Astrocyte of the hippocampus (primary cell): Measurements from ENCODE around the gene ANKH.

Experiments
- DNase-seq: peaks from one replicate; pipeline ENCODE4 v3.0.0; 2011; ENCODE audit warnings: low read depth, low spot score

ANKH gene

DNA sequence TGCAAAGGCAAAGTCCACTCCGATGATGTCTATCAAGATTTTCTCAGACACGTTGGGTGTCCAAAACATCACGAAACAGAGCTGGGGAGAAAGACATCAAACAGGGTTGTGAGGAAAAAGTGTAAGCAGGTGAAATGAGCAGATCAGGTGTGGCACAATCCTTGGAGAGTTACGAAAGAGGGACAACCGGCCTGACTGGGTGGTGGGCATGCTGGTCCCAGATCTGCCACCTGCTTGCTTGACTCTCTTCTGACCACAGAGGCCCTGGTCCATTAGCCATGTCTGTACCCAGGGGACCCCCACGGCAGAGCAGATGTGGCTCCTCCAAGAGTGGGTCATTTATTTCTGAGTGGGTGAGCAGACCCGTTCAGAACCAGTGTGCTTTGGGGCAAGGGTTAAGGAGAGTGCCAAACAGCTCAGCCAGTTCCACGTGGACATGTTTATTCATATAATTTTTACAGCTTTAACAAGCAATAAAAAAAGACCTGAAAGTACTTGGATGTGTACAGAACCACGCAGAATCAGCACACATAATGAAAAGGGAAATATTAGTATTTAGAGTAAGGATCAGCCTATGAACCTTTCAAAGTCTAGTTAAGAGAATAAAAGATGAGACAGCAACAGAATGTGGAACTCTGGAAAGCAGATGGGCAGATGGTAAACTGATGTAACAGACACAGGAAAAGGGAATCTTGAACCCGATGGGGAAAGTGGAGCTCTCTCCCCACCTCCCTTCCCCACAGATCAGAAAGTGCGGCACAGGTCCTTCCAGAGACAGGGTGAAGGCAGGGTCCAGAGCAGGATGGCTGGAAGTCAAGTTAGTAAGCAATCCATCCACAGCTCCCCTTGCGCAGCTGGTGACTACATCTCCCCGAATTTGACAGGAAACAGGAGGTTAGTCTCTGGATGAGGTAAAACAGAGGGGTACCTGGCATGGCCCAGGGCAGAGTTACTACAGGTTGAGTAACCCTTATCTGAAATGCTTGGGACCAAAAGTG is 154.5 kb downstream of the ANKH start:
- DNase-seq: no peak

DNA sequence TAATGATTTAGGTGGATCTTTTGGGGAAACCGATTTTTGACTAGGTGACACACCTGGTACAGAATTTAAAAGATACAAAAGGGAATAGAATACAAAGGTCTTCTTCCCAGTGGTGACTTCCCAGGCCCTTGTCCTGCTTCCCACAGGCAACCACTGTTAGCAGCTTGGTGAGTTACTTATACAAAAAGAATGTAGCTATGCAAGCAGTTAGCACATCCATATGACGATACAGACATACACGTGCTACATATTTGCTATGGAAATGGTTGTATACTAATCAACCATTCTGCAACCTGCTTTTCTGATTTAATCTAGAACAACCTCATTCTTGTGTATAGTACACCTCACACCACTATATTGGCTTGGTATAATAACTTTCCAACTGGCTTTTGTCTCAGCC is 156.1 kb downstream of the ANKH start:
- no peak for DNase-seq

DNA sequence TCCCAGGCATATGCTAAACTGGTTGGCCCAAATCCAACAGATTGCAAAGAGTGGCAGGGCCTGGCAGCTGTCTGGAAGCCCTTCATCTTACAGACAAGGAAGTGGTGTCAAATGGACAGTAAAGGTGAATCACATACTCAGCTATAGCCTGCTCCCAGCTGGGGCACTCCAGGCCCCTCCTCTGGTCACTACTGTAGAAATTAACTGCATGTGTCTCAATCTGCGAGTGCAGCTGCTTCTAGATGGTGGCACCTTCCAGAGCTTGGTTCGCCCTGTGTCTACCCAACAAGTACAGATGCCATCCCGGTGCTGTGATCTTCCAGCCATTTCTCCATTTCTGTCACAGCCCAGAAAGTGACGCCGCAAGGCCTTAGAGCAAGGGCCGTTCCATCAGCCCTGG is 156.9 kb downstream of the ANKH start:
- peak; percentile 28 for DNase-seq

DNA sequence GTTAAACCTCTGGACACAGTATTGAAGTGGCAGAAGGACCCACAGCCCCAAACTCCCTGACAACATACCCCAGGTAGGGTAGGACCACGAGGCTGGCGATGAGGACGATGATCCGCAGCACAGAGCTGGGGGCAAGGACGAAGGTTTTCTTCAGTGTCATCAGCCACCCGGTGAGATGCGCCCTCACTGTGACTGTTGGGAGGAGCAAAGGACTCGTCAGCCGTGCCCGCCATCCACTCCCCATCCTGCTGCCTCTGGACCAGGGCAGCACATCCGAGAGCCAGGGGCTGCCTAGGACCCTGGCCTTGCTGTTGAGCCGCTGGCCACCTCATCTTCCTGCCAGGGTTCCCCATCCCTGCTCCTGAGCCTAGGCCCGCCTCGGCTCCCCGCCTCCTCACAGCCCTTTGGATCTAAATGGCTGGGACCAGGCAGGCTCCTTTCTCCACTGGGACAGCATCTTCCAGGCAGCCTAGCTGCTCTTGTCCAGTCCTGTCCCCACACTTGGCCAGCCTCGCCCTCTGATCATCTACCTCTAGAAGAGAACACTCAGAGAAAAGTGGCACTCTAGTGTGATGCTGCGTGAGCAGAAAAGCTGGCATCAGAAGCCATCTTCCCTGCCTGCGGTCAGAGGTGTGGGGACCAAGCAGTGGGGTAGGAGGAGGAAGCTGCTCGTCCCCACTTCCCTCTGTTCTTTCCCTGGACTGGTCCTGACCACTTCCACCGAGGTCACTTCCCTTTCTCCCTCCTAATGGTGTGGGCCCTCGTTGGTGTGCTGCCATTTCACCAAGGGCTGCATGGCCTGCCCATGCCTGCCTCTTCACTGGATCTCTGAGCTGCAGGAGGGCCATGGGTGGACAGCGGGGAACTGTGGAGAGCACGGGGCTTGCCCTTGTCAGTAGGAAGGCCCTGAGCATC is 157.8 kb downstream of the ANKH start:
- DNase-seq: no peak

DNA sequence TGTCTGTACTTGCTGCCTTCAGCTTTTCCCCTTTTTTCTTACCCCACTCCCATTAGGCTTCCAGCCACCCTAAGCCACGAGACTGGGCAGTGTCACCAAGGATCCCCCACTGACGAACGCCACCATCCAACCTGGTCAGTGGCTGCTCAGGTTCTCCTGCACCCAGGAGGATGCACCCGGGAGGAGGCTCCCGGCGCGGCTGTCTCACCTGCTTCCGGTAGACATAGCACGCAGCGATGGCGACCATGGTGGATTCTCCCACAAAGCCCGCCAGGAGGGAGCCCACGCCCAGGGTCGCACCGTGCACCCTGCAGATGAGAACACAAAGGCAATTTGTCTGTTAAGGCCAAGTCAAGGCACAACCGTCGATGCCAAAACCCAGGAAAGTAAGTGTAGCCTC is 158.9 kb downstream of the ANKH start:
- DNase-seq: no peak

DNA sequence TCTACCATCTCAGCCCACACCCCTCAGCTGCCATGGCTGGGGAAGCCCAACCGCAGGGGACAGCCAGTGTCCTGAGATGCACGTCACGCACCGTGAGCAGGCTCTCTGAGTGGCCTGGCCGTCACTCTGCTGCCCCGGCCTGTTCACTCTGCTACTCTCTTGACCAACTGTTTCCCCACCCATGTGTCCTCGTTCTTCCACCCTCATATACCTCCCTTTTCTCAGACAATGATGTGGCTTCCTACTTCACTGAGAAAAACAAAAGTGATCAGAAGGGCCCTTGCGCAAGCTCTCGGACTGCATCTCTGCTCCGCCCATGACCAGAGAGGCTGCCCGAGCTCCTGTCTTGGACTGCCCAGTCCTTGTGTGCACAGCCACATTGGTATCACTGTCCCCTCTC is 159.4 kb downstream of the ANKH start:
- no peak for DNase-seq

DNA sequence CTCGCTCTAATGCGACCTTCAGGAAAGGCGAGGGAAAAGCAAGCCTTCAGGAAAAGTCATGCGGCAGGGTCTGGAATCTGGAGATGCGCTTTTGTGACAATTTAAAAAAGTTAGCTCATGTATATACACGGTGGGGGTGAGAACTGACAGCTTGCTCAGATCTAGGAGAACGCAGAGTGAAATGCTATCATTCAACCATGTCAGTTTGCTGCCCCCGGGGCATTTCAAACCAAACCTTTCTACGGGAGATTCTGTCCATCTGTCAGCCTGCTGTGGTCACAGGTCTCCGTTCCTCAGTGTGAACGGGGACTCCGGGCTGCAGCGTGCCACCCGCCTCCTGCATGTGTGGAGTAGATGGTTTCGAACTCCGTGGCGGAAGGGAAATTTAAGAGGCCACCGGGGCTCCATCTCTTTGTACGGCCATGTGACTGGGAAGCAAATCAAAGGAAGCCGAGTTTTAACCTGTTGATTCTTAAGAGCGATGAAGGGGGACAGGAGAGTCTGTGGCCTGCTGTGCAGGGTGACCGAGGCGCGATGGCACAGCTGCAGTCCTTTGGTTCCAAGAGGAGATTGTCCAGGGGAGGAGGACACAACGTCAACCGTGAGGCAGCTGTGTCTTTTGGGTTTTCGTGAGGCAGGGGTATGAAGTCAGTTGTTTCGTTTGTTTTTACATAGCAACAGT is 161.1 kb downstream of the ANKH start:
- DNase-seq: no peak

DNA sequence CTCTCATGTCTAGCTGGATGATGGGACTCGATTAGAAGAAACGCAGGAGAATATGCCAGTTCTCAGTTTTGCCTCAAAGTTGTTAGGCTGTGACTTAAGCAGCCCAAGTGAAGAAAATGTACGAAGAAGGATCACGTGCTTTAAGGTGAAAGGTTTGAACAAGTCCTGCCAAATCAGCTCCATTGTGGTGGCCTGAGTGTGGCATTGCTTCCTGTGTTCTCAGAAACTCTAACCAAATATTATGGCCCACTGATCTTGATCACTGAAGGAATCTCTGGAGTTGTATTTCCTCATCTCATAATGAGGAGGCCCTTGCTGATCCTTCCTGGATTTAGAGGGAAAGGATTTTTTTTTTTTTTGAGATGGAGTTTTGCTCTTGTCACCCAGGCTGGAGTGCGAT is 163.0 kb downstream of the ANKH start:
- DNase-seq: no peak

DNA sequence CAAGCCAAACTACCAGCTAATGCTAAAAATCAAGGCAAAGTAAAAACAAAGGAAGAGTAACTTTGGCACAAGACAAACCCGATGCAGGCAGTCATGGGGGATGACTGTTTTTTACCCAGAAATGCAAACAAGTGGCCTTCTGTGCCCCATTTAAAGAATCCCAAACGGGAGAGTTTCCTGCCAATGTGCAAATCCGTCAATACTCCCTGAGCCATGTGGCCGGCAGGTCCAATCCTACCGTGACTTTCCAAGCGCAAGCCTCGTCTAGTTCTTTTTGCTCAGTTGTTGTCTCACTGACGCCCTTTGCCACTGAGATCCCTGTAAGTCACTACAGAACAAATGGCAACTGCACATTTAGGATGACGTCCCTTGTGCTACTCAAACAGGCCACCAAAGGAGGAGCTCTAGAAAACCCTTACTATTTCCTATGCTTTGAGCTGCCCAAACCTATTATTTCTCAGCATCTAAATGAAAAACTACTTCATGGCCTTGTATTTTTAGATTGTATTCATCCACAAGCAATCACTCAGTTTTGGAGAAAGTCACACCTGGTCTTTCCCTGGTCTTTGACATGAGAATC is 163.7 kb downstream of the ANKH start:
- DNase-seq: no peak

DNA sequence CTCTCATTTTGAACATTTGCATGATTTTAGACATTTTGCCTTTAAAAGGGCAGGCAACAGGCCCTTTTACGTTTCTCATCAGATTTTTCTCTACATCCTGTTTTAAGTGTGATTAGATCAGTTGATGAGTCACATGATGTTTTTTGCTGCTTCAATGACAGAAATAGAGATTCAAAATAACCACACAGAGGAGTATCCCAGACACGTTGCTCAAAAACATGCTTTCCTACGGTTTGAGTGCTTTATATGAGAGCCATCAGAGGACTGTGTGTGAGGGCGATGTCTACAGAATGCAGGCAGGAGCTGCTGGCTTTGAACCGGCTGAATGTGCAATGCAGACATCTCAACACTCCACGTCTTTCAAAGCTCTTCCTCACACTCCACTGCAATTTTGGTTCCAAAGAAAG is 165.0 kb downstream of the ANKH start:
- peak; percentile 32 for DNase-seq

DNA sequence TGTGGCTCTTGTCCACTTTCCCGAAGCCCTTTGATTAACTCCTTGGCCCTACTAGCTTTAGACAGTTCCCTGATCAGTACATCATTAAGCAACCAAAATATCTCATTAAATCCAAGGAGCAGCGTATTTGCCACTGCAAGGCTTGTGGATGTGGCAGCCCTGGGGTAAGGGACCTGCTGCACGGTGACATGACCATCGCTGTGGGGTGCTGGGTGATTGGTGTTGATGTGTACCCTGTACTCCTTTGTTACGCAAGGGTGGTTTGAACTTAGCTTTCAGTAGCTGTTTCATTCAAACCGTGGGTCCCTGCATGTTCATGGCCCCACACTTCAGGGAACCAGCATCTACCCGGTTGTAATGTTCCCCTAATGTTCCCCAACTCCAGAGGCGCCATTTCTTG is 166.0 kb downstream of the ANKH start:
- DNase-seq: no peak

DNA sequence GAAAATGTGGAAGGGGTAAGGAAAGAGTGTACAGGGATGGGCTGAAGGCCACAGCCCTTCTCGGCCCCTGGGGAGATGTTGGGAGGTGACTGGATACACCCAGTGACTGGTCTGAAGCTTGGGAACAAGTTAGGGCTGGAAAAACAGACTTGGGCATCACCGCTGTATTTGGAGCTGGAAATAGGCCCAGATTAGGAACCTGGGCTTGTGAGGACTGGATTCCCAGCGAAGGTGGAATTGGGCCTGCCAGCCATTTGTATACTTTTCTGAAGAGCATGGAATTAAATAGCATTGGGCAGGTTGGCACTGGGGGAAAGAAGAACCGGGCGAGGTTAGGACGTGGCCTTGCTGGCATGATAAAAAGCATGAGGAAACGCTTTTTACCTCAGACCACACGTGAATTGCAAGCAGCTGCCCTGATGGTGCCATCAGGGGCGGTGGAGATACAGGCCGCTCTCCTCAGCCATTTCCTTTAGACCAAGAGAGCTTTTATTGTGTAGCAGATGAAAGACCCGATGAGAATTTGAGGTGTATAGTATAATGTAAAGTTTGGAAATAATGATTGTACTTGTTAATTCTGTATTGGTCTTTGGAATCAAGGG is 169.2 kb downstream of the ANKH start:
- DNase-seq: no peak

DNA sequence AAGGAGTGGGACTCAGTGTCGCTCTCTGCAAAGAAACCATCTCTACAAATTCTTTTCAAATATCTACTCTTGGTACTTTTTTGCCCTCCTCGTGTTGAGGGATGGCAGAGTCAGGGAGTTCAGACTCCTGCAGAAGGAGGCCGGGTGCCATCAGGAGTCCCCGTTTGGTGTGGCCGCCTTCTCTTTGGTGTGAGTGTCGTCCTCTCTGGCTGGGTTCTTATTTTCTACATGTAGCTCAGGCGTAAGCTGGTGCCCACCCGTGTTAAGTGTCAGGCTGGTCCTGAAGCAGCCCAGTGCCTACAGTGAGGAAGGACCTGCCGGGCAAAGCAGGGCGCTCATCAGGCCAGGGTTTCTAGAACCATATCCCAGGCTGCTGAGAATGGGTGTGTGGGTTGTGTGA is 170.0 kb downstream of the ANKH start:
- no peak for DNase-seq

DNA sequence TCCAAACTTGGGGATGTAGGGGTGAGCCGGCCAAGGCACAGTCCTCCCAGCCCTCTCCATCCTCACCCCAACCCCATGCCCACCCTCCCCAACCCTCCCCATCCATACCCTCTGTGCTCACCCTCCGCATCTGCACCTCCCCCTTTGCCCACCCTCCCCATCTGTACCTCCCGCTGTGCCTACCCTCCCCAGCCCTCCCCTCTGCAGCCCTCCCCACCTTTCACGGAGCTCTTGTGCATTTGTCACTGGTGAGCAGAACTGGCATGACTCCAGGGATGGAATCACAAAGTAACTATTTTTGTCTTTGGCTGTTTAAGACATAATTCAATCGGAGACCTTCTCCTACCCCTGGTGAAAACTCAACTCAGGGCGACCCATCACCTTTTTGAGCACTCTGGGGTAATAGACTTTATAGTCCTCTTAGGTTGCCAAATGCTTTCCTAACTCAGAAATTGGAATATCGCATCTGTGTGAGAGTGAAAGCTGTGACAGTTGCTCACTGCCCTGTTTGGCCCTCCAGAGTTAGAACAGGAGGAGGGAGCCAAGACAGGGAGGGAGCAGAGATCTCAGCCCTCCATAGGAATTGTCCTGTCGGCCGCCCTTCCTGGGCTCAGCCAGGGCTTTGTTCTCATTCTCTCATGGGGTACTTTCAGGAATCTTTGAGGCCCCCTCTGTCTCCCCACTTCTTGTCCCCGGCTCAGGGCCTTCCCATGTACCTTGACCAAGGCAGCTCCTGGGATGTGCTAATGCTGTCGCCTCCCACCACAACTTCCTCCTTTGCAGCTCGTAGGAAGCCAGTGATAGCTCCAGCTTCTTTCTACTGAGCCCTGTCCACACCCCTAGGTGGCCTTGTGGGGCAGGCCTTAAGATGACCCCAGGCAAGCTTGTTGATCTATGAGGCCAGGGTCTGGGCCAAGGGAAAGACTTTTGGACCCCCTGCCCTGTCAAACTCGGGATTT is 170.8 kb downstream of the ANKH start:
- no peak for DNase-seq

DNA sequence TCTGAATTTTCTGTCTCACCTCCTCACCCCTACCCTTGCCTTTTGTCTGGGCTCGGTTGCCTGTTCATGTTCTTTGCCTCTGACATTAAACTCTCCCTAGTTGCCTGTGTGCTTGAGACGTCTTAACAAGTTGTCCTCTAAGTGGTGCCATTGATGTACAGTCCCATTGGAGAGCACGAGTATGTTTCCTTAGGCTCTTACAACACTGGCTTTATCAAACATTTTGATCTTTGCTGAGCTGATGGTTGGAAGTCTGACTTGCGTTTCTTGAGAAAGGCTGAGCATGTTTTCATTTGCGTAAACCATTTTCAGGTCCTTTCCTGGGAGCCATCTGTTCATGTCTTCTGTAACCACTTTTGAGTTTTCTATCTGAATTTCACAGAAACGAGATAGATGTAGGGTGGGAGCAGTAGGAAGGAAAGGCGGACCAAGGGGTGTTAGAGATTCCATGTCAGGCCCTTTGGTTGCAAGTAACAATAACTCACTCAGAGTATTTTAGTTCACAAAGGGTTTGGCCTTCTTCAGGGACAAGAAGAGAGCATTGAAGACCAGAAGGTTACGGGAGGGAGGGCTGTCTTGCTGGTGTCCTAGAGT is 171.7 kb downstream of the ANKH start:
- no peak for DNase-seq

DNA sequence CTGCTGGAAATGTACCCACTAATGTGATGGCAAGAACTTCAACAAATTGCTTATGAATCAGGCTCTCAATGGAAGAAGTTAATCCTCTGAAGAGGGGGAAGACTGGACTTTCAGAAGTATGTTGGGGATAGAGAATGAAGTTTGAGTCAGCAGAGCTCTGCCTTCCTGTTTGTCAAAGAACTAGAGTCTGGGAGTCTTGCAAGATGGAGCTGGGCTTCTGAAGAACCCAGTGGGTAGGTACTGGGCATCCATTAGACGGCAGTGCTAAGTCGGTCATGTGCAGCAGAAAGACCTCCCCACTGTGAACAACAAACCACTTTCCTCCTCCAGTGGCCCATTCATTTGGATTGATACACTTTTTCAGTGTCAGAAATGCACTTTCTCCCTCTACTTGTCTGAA is 172.4 kb downstream of the ANKH start:
- DNase-seq: no peak

DNA sequence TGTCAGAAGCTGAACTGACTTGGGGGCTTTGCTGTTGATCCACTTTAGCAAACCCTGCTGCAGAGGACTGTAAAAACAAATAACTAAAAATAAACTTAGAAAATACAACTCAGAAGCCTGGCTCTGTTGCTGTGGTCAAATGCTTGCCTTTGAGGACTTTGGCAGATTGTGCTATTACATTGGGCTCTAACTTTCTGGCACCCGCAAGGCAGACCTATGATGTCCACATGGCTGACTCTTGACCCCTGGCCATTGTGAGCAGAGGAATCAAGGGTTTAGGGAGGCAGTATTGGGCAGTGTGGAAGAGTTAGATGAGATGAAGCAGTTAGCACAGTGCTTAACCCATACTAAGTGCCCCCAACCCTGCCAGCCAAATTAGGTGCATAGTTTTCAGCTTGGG is 173.1 kb downstream of the ANKH start:
- no peak for DNase-seq

DNA sequence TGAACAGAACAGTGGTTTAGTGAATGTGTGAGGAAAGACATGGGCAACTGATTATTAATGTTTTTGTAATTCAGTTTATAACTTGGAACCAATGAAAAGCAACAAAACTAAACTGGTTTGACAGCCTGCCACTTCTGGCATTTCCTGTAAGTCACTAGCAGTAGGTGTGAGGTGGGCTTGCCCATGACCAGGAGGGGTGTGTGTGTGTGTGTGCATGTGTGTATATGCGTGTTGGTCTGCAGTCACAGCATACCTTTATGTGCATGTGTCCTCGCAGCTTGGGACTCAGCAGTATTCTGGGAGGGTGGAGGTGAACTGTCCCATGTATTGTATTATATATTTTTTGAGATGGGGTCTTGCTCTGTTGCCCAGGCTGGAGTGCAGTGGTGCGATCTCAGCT is 174.7 kb downstream of the ANKH start:
- DNase-seq: no peak

DNA sequence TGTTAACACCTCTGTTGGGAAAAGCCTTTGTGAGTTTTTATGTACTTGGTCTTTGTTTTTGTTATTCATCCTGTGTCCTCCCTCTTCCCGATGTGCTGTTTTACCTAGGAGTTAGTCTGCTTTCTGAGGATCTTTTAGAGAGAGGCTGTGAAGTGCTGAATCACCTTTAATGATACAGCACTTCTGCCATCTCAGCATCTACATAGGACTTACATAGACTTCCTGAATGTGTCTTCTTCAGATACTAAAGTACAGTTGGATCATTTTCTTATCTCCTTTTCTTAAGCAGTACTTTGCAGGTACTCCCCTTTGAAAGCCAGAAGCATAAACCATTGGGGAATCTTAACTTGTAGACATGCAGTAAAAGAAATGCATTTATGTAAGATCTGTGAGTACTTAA is 175.5 kb downstream of the ANKH start:
- no peak for DNase-seq

DNA sequence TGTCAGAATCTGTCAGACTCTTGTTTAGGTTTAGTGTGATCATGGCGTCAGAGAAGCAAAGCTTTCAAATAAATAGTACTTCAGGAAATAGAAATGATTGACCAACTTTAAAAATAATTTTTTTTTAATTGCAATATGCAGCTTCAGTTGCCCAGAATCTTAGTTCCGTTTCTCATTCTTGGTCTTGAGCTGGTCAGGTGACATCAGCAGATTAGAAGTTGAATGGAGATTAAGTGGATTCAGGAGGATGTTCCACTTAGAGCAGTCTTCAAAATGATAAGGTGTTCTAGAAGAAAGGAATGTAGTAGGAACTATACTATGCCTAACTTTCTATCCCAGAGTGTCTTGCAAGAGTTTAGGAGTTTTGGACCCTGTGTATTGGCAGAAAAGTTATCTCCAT is 176.4 kb downstream of the ANKH start:
- DNase-seq: no peak
